Mucosa of rectum (tissue), 2 donors: ENCODE data around the gene NFATC2IP.
A peak's percentile ranks its signal among the peaks of the same experiment; 100 is the strongest.

Experiments
- H3K27ac ChIP-seq, 2 donors: one replicate each; pipeline ENCODE4 v1.7.0; 2013; ENCODE audit warnings: inconsistent platforms in 2 of 2, low read depth in 2 of 2, low read length in 2 of 2
- H3K27me3 ChIP-seq, 2 donors: one replicate each; pipeline ENCODE4 v1.7.0; 2013; ENCODE audit warnings: low read length in 2 of 2; ENCODE audit not compliant: control insufficient read depth in 2 of 2, insufficient read depth in 2 of 2
- H3K36me3 ChIP-seq, 2 donors: one replicate each; pipeline ENCODE4 v1.7.0; 2013; ENCODE audit warnings: low read length in 2 of 2; ENCODE audit not compliant: control insufficient read depth in 2 of 2, insufficient read depth in 2 of 2
- H3K4me1 ChIP-seq, 2 donors: one replicate each; pipeline ENCODE4 v1.7.0; 2013; ENCODE audit warnings: low read length in 2 of 2, mild to moderate bottlenecking in 1 of 2; ENCODE audit not compliant: control insufficient read depth in 2 of 2, insufficient read depth in 2 of 2
- H3K4me3 ChIP-seq, 2 donors: one replicate each; pipeline ENCODE4 v1.7.0; 2013; ENCODE audit warnings: low read length in 2 of 2
- H3K9ac ChIP-seq, 2 donors: one replicate each; pipeline ENCODE4 v1.7.0; 2013; ENCODE audit warnings: low read length in 2 of 2, low read depth in 1 of 2, mild to moderate bottlenecking in 1 of 2
- H3K9me3 ChIP-seq, 2 donors: one replicate each; pipeline ENCODE4 v1.7.0; 2013; ENCODE audit warnings: low read length in 2 of 2; ENCODE audit not compliant: control insufficient read depth in 2 of 2
- donor health status: healthy.
- donor health status: Normal muscosa, but diverticular disease.

The NFATC2IP gene

GRCh38 chr16:28950648-28951409, at the start of gene NFATC2IP:
Gene NFATC2IP (plus strand): TSS chr16:28950937. CDS start chr16:28951012, 75 bp downstream.
- H3K4me3 ChIP-seq, result peak within 1 kb of the TSS; percentile 74 to 80
- peak within 1 kb of the TSS; percentile 79 to 87 for H3K9ac ChIP-seq
- peak within 1 kb of the TSS; percentile 87 for H3K27ac ChIP-seq
- H3K4me1 ChIP-seq, result peaks cover 10 to 14% of the 10 kb centered on the region in 2 donors
- no peaks in the 10 kb centered on the region for H3K27me3 ChIP-seq
- peaks cover 16 to 23% of the 10 kb centered on the region in 2 donors for H3K36me3 ChIP-seq
- no peaks in the 10 kb centered on the region for H3K9me3 ChIP-seq

- Histone ChIP-seq H3K4me3 (no peak overlapping the region), H3K27ac (no peak overlapping the region), H3K9ac (no peak overlapping the region)
These were observed 48.9 kb upstream of the NFATC2IP start for GRCh38 chr16:28901862-28902261.

GRCh38 chr16:28902909-28903308, 47.8 kb upstream of the NFATC2IP start:
- Histone ChIP-seq H3K27ac (no peak overlapping the region), H3K4me3 (no peak overlapping the region), H3K9ac (no peak overlapping the region), H3K9me3 (no peaks in the 10 kb centered on the region), H3K27me3 (no peaks in the 10 kb centered on the region), H3K36me3 (peaks cover 8 to 11% of the 10 kb centered on the region in 2 donors), H3K4me1 (no peaks in the 10 kb centered on the region)

More at GRCh38 chr16:28901862-28902261, 48.9 kb upstream of the NFATC2IP start:
- H3K9me3 ChIP-seq, result no peaks in the 10 kb centered on the region
- H3K36me3 ChIP-seq, result peaks cover 8 to 11% of the 10 kb centered on the region in 2 donors
- no peaks in the 10 kb centered on the region for H3K4me1 ChIP-seq
- H3K27me3 ChIP-seq, result no peaks in the 10 kb centered on the region

DNA sequence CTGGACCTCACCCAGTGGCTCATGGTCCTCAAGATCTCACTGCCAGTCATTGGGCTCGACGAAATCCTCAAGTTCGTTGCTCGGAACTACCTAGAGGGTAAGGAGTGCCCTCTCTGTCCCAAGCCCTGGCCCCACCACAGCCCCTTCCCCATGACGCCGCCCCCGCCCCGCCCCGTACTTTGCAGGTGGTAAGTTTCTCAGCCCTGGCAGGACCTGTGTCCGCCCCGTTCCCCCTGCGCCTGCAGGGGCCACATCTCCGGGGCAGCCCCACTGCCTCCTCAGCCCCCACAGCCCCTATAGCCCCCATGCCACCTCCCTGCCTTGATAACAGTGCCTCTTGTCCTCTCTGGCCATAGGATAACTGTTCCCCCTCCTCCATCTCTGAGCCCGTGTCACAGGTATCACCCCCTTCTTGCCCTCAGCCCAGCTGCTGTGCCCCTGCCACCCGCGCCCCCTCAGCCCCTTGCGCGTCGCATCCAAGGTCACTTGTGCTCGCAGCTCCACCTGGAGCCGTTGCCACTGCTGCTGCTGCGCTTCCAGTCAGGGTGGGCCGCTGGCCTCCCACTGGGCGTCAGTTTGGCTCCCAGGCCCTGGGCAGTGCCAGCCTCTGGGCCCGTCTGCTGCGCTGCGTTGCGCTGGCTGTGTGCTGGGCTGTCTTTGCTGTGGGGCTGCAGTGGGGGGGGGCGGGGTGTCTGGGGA, 47.2 kb upstream of the NFATC2IP start:
- H3K9ac ChIP-seq, result no peak overlapping the region
- H3K9me3 ChIP-seq, result no peaks in the 10 kb centered on the region
- H3K27ac ChIP-seq, result no peak overlapping the region
- H3K4me1 ChIP-seq, result no peaks in the 10 kb centered on the region
- no peaks in the 10 kb centered on the region for H3K27me3 ChIP-seq
- no peak overlapping the region for H3K4me3 ChIP-seq
- H3K36me3 ChIP-seq, result peaks cover 13 to 16% of the 10 kb centered on the region in 2 donors

DNA sequence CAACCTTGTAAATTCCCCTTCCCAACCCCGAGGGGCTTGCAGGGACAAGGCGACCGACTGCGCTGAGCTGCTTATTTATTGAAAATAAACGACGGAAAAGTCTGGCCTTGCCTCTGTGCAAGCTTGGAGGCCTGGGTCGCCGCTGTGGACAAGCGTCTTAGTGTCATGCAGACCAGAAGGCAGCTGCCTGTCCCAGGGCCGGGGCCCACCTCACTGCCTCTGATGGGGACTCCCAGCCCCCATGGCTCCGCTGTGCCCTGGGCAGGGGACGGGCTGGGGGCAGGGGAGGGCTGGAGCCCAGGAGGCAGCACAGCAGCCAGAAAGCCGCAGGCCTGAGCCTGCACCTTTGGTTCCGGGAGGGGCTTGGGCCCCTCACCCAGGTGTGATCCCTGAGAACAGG, 46.4 kb upstream of the NFATC2IP start:
- Histone ChIP-seq H3K27ac (no peak overlapping the region), H3K27me3 (no peaks in the 10 kb centered on the region), H3K36me3 (peaks cover 16 to 19% of the 10 kb centered on the region in 2 donors), H3K9me3 (no peaks in the 10 kb centered on the region), H3K4me1 (no peaks in the 10 kb centered on the region), H3K4me3 (no peak overlapping the region), H3K9ac (no peak overlapping the region)

DNA sequence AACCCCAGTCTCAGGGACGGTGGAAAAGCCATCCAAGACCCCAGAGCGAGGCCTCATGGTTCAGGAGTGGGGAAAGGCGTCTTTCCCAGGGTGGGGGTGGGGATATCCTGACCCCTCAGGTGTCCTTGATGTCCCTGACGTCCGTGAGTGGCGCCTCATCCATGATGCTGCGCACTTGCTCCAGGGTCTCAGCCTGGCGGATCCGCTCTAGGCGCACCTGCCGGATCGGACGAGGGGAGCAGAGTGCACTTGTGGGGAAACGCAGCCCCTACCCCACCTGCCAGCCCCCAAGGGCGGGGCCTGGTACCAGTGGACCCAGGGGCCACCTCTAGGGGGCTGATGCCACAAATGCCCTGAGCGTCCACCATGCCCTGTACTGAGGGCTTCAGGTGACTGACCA, 45.9 kb upstream of the NFATC2IP start:
- no peak overlapping the region for H3K4me3 ChIP-seq
- no peaks in the 10 kb centered on the region for H3K4me1 ChIP-seq
- H3K27me3 ChIP-seq, result no peaks in the 10 kb centered on the region
- H3K27ac ChIP-seq, result no peak overlapping the region
- H3K9ac ChIP-seq, result no peak overlapping the region
- H3K9me3 ChIP-seq, result no peaks in the 10 kb centered on the region
- H3K36me3 ChIP-seq, result peaks cover 16 to 19% of the 10 kb centered on the region in 2 donors

DNA sequence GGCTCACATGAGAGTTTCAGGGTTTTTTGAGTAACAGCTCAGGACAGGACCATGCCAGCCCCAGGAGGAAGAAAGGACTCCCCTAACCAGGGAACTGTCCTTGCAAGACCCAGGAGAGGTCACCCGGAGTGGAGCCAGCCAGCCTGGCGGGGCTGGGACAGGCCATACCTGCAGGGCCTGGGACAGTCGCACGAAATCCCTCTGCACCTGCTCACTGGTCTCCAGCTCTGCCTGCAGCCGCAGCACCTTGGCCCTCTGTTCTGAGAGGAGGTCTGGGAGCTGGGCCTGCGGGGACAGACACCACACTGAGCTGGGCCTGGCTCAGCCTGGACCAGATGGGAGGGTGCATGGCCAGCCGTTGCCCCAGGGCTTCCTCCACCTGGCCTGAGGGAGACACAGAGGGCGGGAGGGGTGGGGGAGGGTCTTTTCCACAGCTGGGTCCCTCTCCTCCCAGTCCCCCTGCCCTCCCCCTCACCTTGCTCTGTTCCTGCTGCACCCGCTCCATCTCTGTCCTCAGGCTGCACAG, 45.4 kb upstream of the NFATC2IP start:
- peaks cover 16 to 19% of the 10 kb centered on the region in 2 donors for H3K36me3 ChIP-seq
- no peaks in the 10 kb centered on the region for H3K27me3 ChIP-seq
- no peaks in the 10 kb centered on the region for H3K4me1 ChIP-seq
- H3K9me3 ChIP-seq, result no peaks in the 10 kb centered on the region
- H3K9ac ChIP-seq, result no peak overlapping the region
- H3K27ac ChIP-seq, result no peak overlapping the region
- no peak overlapping the region for H3K4me3 ChIP-seq

DNA sequence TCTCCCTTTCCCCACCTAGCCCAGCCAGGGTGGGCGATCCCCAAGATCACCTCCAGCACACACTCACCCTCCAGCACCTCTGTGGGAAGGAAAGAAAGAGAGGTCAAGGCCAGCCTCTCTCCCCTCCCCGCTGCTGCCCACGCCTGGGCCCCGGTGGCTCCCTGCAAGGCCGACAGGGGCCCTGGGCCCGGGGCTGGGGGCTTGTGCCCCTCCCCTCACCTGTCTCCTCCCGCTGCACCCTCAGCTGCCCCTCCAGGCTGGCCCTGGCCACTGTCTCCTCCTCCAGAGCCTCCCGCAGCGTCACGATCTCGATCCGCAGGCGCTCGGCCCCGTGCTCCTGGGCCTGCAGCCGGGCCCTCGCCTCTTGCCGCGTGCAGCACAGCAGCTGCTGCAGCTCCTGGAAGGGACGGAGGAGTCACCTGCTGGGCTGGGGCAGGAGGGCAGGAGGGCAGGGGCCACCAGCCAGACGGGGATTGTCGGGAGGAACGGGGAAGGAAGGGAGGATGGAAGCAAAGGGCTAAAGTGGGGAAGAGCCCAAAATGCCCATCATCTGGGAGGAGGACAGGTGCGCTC, 44.9 kb upstream of the NFATC2IP start:
- Histone ChIP-seq H3K27ac (no peak overlapping the region), H3K27me3 (no peaks in the 10 kb centered on the region), H3K9me3 (no peaks in the 10 kb centered on the region), H3K4me3 (no peak overlapping the region), H3K9ac (no peak overlapping the region), H3K4me1 (peaks cover 4 to 5% of the 10 kb centered on the region in 2 donors), H3K36me3 (peaks cover 18 to 19% of the 10 kb centered on the region in 2 donors)

- Histone ChIP-seq H3K4me1 (peaks cover 7 to 8% of the 10 kb centered on the region in 2 donors), H3K9me3 (no peaks in the 10 kb centered on the region), H3K27ac (peak overlapping the region; percentile 38 to 45), H3K36me3 (peaks cover 22 to 27% of the 10 kb centered on the region in 2 donors), H3K4me3 (no peak overlapping the region), H3K9ac (peak overlapping the region in 1 of 2 donors; percentile 3), H3K27me3 (no peaks in the 10 kb centered on the region)
These were observed 40.4 kb upstream of the NFATC2IP start for GRCh38 chr16:28910086-28911031.
